HG02763 (cell line): ENCODE data around the gene SP2.

Source experiments
- ATAC-seq: cut with Tn5 transposase; IDR thresholded peaks from one replicate; pipeline ENCODE4 v1.9.1; 2021; ENCODE audit warnings: mild to moderate bottlenecking, moderate library complexity; ENCODE audit not compliant: unreplicated experiment

Gene SP2

DNA sequence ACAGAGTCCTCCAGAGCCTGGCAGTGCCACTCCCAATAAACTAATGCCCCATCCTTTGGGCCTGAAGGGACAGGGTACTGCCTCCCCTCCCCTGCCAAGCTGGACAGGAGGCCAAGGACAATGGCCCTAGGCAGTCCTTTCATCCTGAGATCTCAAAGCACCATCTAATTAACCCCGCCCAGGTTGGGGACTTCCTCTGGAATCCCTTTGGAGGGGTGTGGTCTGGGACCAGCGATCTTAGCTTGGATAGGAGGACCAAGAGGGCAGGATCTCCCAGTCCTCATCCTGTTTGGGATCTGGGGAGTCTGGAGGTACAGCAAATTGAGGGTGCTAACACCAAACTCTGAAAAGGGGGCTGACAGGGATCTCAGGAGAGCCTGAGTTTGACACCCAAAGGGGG, 26.9 kb upstream of the SP2 start:
- ATAC-seq: no peak

DNA sequence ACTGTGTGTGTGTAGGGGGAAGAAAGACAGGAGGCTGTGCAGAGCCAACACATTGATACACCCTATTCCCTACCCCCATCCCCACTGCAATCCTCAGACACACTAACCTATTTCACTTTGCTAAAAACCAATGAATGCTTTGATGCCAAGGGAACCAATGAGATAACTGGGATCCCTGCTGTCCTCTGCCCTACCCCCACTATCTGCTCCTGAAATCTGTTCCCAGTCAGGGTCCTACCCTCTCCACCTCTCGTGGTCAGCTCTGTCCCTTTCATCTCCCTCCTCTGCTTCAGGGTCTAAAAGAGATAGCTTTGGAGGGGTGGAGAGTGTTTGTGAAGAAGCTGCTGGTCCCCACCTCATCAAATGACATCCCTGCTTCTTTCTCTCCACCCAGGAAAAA, 26.0 kb upstream of the SP2 start:
- no peak for ATAC-seq

DNA sequence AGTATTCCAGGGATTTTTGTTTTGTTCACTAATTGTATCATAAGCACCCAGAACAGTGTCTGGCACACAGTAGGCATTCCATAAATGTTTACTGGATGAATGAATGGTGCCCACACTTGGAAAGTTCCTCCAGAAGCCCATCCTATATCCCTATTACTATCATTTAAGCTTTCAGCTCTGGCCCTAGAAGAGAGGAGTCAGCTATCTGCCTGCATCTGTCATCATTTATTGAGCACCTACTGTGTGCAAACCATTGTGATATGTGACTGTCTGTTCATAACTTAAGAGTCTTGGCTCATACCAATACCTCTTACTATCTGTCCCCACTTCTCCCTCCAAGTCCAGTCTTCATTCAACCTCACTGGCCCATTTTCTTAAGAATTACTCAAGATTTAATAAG, 25.0 kb upstream of the SP2 start:
- no peak for ATAC-seq

DNA sequence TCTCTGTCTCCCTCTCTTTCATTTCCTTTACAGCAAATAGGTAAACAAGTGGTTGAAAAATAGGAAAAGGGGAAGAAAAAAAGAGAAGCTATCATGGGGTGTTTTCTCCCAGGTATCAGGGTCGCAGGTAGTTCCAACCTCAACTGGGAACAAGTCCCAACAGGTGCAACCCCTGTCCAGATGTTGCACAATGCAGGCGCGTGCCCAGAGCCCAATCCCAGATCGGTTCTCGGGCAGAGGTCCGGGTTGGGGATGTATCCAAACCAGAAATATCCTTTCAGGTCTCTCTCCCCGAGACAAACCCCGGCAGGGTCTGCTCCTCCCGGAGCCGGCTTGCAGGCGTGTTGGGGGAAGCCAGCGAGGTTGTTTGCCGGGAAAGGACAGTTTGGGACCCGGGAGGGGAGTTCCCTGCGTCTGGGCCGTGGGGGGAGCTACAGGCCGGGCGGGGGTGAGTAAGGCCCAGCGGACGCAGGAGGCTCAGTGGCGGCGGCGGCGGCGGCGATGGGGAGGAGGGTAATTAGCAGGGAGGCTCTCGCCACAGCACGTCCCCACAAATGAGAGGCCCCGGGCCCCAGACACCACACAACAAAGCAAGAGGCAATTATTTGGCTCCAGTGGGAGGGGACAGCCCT, 23.9 kb upstream of the SP2 start:
- ATAC-seq: no peak

DNA sequence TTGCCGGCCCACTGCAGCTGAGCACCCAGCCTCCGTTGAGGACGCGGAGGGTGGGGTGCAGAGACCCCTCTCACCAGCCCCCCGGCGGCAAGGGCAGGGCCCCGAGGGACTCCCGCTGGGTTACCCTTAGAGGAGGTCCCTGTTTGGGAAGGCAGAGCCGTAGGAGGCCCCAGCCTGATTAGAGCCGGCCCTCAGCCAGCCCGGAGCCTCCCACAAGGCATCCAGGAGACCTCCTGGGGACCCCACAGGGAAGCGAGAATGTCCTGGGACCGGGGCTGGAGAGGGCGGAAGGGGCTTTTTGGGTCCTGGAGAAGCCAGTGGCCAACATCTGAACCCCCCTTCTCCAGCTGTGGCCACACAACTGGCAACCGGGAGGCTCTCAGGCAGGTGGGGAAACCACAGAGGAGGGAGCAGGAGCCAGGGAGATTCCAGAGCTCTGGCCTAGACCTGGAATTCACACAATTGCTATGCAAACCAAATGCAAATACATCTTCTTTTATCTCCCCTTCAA, 23.3 kb upstream of the SP2 start:
- no peak for ATAC-seq

DNA sequence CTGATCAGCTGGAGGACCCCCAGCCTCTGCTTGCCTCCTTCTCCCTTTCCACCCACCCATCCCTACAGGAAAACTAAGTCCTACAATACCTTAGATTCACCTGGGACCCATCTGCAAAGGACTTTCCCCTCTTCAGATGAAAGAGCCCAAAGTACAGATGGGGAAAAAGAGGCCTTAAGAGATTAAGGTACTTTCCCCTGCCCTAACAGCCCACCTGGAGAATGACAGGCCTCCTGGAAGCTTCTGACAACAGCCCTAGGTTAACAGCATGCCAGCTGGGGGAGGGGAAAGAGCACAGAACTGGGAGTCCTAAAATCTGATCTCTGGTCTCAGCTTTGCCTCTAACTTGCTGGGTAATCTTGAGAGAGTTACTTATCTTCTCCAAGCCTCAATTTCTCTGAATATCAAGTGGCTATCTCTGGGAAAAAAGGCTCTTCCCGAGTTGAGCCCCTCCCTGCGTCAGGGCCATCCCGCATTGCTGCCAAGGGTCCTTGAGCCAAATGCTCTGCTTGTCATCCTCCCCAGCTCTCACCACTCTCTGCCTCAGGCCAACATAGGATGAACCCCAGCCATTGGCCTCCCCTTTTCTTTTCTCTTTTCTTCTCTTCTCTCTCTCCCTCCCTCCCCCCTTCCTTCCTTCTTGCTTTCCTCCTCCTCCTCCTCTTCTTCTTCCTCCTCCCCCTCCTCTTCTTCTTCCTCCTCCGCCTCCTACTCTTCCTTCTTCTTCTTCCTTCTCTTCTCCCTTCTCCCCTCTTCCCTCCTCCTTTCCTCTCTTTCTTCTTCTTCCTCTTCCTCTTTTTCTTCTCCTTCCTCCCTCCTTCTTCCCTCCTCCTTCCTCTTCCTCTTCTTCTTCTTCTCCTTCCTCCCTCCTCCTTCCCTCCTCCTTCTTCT, 22.6 kb upstream of the SP2 start:
- no peak for ATAC-seq

DNA sequence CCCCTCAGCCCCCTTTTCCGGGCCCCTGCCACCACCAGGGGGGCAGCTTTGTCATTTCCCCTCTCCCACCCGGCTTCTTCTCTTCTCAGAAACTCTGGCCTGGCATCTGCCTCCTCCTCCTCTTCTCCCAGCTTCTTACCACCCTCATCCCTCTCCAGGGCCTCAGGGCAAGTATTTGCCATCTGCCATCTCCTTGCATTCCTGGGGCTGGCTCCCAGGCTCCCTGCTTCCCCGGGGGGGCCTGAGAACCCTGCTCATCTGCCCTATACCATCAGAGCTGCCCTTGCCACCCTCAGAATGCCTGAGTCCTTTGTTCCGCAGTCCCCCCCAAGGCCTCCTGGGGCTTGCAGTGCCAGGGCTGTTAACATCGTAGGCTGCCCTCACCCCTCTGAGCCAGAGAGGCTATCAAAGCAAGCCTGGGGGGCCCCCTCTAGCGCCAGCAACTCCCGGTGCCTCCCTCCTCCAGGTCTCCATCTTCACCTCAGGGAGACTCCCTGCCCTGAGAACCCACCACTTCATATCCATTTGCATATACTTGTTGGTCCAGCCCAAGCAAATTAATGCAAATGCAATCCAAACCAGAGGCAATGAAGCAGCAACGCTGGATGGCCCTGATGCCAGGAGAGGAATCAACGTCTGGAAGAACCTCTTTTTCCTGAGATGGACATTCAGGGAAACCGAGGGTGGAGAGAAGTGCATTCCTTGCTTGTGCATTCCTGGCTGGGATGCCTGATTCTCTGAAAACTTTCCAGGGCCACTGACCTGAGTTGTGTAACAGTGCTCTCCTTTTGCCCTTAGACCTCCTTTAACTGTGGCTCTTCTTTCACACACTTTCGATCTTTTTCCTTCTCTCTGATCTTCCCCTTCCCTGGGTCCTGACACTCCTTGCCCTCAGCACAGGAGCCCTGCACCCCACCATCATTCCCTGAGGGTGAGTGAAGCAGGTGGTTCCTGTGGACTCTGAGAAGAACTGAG, 20.7 kb upstream of the SP2 start:
- ATAC-seq: no peak

DNA sequence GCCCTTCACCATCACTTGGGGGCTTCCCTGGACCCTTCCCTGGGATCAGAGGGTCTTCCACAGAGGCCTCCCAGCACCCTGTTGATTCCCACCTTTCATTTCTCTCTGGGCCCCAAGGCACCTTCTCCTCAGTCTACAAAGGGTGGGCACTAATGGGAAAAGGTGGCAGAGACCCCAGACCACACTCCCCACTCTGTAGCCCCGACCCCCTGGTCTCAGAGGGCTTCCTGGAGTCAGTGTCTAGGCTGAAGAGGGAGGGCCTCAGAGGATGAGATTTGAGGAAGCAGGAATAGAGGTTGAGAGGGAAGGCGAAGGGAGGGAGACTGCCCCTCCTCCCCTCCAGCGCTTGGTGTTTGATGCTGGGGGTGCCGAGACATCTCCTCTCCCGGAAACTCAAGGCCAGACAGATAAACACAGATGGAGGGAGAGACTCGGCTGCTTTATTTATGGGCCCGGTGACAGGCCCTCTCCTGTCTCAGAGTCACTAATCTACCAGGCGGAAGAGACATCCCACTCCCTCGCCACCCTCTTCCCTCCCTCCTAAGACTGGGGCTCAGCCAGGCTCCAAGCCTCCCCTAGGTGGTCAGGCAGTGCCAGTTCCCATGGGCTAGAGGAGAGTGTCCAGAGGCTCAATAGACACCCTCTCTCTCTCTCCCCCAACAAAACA, 18.5 kb upstream of the SP2 start:
- ATAC-seq: no peak

DNA sequence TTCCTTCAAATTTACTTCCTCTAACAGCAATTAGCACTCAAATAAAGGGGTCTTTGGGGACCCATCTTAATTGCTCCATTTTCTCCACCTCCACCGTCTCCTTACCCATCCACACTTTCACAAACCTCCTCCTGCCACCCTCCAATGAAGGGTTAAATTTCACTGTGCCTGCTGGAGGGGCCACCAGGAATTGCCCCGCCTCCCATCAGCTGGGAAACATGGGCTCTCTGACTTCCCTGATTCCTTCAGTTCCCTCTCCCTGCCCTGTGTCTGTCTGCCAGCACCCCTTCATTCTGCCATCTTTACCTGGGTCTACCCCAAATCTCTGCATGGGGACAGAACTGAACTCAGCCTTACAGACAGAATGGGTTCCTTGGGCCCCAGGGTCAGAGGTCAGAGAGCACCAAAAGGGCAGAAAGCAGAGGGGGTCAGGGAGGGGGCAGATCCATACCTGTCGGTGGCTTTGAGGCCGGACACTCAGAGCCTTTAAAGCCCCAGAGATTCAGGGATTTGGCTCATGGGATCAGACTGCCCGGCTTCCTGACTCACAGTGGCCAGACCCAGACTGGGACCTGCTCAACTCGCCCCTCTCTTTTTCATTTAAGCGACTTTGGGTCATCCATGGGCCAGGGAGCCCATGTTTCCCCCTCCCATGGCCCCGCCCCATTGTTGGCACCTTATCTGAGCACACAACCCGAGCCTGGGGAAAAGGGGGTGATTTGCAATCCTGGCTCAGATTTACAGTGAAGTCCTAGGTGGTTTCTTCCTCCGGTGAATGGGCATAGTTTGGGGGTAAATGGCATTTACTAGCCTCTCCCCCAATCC, 17.6 kb upstream of the SP2 start:
- ATAC-seq: no peak

DNA sequence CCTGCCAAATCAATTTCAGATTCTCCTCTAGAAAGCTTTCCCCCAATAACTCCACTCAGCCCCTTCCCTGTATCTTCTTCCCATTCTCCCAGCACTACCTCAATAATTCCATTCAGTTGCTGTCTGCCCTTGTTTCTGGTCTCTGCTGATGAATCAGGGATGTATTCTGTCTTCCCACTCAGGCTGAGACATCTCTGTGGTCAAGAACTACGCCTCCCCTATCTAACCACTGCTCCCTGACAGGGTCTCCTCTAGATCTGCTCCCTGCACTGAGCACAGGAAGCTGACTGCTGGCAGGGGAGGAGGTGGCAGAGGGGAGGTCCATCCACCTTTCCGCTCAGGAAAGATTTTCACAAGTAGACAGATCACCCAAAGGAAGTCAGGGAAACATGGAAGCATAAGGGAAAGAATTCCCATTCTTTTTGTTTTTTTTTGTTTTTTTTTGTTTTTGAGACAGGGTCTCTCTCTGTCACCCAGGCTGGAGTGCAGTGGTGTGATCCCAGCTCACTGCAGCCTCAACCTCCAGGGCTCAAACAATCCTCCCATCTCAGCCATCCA, 16.9 kb upstream of the SP2 start:
- ATAC-seq: no peak

DNA sequence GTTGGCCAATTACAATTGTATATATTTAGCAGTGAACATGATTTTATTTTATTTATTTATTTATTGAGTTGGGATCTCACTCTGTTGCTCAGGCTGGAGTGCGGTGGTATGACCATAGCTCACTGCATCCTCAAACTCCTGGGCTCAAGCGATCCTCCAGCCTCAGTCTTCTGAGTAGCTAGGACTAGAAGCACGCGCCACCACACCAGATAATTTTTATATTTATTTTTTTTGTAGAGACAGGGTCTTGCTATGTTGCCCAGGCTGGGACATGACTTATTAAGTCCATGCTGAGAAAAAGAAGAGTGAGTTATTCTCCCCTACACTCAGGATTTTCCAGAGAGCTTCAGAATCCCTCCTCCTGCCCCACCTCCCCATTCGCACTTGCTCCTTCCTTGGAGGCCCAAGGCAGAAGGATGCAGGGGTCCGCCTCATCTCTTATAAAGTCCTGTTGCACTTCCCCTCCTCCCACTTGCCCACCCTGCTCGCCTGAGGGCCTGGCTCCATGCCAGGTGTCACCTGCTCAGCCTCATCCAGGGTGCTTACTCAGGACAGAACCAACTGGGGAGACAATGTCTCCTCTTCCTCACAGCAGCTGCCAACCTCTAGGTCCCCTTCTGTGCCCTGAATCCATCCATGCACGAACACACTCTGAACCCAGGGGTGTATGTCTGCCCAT, 16.1 kb upstream of the SP2 start:
- ATAC-seq: no peak

DNA sequence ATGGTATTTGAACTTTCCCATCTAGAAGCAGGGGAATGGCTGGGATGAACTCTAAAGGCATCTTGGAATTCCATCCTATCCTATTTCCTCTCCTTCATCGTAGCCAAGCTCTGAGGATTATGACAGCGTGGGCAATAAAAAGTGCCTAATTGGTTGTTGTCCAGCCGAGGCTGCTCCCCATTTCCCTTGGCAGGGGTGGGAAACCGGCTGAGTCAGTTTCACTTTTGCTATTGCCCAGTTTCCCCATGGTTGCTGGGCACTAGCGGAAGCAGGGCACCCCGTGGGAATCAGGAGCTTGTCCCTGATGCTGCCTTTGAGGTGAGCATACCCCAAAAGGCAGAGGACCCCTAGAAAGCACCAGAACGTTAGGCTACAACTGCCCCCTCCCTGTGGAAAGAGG, 13.8 kb upstream of the SP2 start:
- ATAC-seq: no peak

DNA sequence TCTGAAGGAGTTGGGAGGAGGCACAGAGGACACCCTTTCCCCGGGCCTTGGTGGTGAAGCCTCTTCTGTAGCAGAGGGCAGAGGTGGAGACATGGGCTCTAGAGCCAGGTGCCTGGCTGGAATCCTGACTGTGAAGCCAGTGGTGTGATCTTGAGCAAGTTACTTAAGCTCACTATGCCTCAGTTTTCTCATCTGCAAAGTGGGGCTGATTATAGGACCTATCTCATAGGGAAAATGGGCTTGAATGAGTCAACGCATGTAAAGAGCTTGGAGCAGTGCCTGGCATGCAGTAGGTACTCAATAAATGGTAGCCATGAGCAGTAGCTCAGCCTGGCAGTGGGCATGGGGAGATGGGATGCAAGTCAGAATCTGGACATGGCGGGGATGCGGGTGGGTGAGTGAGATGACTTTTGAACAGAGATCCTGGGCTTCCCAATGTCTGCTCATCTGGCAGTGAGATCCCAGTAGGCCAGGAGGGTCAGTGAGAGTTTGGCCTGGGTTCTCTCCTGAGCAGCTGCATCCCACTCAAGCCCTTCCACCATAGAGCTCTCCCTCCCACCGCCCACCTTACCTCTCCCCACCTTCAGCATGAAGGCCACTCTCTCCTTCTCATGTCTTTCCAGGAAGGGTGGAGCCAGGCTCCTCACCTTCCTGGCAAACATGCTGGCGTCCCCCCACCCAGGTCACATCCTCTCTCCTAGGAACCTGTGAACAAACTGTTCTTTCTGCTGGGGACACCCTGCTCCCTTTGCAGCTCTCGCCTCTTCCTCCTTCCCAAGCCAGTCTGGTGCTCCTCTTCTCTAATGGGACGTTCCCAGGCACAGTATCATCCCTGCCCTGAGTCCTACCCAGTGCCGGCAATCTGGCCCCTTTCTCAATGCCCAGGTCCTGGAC, 13.1 kb upstream of the SP2 start:
- no peak for ATAC-seq

DNA sequence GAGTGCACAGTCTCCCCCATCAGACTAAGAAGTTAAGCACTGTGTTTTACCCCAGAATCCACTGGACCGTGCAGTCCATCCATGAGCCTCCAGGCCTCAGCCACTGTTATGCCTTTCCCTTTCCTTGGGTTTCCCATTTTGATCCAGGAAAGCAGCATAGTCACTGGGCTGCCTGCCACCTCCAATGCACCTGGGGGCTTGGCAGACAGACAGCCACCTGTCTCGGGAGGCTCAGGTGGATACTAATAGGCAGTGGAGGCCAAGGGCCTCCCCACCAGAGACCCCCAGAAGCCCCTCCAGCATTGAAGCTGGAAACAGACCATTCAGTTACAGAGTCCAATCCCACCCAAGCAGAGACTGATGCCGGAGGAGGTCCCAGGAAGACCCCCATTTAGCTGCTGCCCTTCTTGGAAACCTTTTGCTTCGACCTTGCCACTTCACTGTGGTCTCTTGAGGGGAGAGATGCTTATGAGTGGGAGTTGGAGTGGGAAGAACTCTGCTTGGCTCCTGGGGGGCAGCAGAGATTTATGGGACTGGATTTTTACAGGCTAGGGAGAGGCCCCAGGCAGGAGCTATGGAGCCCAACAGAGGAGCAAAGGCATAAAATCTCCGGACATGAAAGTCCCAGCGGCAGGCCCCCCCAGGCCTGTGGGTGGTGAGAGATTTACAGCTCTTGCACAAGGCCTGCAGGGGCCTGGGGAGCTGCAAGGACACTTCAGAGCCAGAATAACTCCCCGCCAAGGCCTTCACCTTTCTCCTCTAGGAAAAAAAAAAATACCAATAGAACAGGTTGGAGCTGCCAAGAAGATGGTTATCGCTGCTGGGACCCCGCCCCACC, 12.2 kb upstream of the SP2 start:
- ATAC-seq: no peak

DNA sequence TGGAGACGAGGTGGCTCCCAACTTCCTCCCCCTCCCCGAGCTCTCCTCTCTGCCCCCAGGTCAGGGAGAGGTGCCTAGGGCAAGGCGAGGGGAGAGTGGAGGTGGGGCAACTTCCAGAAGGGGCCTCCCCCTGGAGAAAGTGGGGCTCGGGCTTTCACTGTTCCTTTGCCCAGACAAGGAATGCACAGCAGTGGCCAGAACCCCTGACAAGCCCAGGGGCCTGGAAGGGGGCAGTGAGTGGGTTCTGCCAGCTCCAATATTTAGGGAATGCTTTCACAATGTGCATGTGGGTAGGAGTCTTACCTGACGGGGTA, 11.7 kb upstream of the SP2 start:
- no peak for ATAC-seq

DNA sequence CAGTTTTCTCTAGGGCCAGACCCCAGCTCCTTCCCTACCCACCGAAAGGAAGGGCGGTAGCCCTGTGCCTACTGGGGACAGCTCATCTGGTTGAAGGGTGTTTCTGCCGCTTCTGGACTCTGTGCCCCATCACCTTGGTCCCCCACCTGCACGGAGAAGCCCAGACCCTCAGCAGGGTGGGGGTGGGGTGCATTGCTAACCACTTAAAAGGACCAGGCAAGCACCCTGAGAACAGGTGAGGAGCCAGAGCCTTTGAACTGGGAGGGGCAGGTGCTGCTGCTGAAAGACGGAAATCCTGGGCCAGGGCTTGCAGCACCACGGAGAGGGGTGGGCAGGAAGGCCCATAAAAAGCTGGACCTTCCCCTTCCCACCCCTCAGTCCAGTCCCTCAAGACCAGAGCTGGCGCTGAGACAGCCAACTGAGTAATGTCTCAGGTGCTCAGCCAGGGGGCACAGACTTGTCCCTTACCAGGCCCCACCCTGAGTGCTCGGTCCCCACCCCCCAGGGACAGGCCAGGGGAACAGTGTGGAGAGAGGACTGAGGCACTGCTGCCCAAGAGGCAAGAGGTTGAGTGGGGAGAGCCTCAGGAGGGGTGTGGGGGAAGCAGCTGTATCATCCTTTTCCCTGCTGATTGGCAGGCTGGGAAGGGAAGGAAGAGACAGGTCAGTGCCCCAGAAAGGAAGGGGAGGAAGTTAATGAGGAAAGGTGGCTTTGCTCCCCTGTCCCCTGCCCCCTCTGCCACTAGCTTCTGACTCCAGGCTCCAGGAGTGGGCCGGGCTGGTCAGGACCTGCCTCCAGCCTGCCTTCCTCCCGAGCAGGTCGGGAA, 10.9 kb upstream of the SP2 start:
- no peak for ATAC-seq
